HL-60 (cell line): ENCODE data around the gene GGA2.

Experiments
- DNase-seq, 2 experiments: peaks; one replicate each; pipeline ENCODE4 v3.0.0-alpha.2; 2010 to 2020; ENCODE audit warnings: low read depth in 1 of 2, low spot score in 1 of 2
- H3K27ac ChIP-seq: fragments of 250-450 bp; sonication (Bioruptor Pico); replicated peaks from 2 replicates; pipeline ENCODE4 v1.5.1; 2020; ENCODE audit warnings: mild to moderate bottlenecking, moderate library complexity
- H3K27me3 ChIP-seq: fragments of 250-450 bp; sonication (Bioruptor Pico); 2 replicates; pipeline ENCODE4 v1.5.1; 2021; ENCODE audit warnings: mild to moderate bottlenecking, moderate library complexity; ENCODE audit not compliant: insufficient read depth, poor library complexity, severe bottlenecking
- H3K4me3 ChIP-seq: replicated peaks from 2 replicates; pipeline ENCODE4 v1.5.1; 2011; ENCODE audit warnings: mild to moderate bottlenecking, control low read depth, low read length; ENCODE audit not compliant: insufficient read depth
- GABPA ChIP-seq: IDR thresholded peaks from 2 replicates; pipeline ENCODE4 v1.6.1; 2012; ENCODE audit warnings: low read depth
- POLR2AphosphoS5 ChIP-seq: IDR thresholded peaks from 2 replicates; pipeline ENCODE4 v1.6.1; 2012; ENCODE audit warnings: low read depth
- REST ChIP-seq: IDR thresholded peaks from 2 replicates; pipeline ENCODE4 v1.6.1; 2012; ENCODE audit warnings: low read depth; ENCODE audit not compliant: insufficient replicate concordance
- SPI1 ChIP-seq: IDR thresholded peaks from 2 replicates; pipeline ENCODE4 v1.6.1; 2012; ENCODE audit warnings: low read depth, mild to moderate bottlenecking, borderline replicate concordance
- TF ChIP-seq, protein P1 (sequence below): IDR thresholded peaks from one replicate; pipeline ENCODE4 v1.5.1; 2011; ENCODE audit warnings: low read length, control low read depth, inconsistent platforms; ENCODE audit not compliant: insufficient read depth

The GGA2 gene

GRCh38 chr16:23534868-23535860, 24.9 kb upstream of the GGA2 start:
- Histone ChIP-seq H3K27me3 (no peaks in the 10 kb centered on the region), H3K4me3 (no peak overlapping the region), H3K27ac (no peak overlapping the region)
- no peak for TF ChIP-seq POLR2AphosphoS5
- no peak for TF ChIP-seq GABPA
- TF ChIP-seq, protein P1, sequence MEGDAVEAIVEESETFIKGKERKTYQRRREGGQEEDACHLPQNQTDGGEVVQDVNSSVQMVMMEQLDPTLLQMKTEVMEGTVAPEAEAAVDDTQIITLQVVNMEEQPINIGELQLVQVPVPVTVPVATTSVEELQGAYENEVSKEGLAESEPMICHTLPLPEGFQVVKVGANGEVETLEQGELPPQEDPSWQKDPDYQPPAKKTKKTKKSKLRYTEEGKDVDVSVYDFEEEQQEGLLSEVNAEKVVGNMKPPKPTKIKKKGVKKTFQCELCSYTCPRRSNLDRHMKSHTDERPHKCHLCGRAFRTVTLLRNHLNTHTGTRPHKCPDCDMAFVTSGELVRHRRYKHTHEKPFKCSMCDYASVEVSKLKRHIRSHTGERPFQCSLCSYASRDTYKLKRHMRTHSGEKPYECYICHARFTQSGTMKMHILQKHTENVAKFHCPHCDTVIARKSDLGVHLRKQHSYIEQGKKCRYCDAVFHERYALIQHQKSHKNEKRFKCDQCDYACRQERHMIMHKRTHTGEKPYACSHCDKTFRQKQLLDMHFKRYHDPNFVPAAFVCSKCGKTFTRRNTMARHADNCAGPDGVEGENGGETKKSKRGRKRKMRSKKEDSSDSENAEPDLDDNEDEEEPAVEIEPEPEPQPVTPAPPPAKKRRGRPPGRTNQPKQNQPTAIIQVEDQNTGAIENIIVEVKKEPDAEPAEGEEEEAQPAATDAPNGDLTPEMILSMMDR = no peak
- no peak for TF ChIP-seq REST
- TF ChIP-seq SPI1 = no peak
- DNase-seq = no peak

- TF ChIP-seq GABPA (no peak), POLR2AphosphoS5 (no peak), SPI1 (no peak), REST (no peak)
- TF ChIP-seq, protein P1 = no peak
Measured at GRCh38 chr16:23532448-23532847, 22.2 kb upstream of the GGA2 start.

GRCh38 chr16:23530062-23530461, 19.8 kb upstream of the GGA2 start:
- DNase-seq = no peak
- TF ChIP-seq REST = no peak
- TF ChIP-seq POLR2AphosphoS5 = no peak
- TF ChIP-seq, protein P1 = no peak
- TF ChIP-seq SPI1 = no peak
- no peak for TF ChIP-seq GABPA
- H3K27ac ChIP-seq = no peak overlapping the region

More at GRCh38 chr16:23532448-23532847, 22.2 kb upstream of the GGA2 start:
- H3K4me3 ChIP-seq = no peak overlapping the region
- no peak overlapping the region for H3K27ac ChIP-seq
- no peak for DNase-seq
- no peaks in the 10 kb centered on the region for H3K27me3 ChIP-seq

More at GRCh38 chr16:23530062-23530461, 19.8 kb upstream of the GGA2 start:
- no peaks in the 10 kb centered on the region for H3K27me3 ChIP-seq
- no peak overlapping the region for H3K4me3 ChIP-seq
